GM12878 (cell line): ENCODE data around the gene GPN2. TPM values are rescaled to one million over a fixed set of nuclear protein-coding genes. Genes with fewer than 3 reads are reported as not detected.

Experiments used
- ATAC-seq: fragments of 200-7000 bp; cut with Tn5 transposase; 3 replicates; pipeline ENCODE4 v1.9.1; 2020; ENCODE audit warnings: mild to moderate bottlenecking, moderate library complexity
- BruUV-seq: library from RNA; stranded (reverse); fragments of 400-500 nt; replicated peaks from 2 replicates; lab custom pipeline; 2021; lab: Mats Ljungman, UMichigan
- CTCF ChIA-PET: fragments of 300-600 bp; sonication (Branson Sonifier 250); formaldehyde crosslinking; extraction: SDS; loops from one replicate; lab custom pipeline; 2021; ENCODE audit warnings: inconsistent platforms; lab: Yijun Ruan, JAX
- POLR2A ChIA-PET: fragments of 350-600 bp; formaldehyde crosslinking; extraction: SDS; loops from one replicate; lab custom pipeline; 2021; ENCODE audit warnings: inconsistent platforms; lab: Charles Lee
- RAD21 ChIA-PET: fragments of 300-600 bp; sonication (Branson Sonifier 250); formaldehyde crosslinking; loops from one replicate; lab custom pipeline; 2023; ENCODE audit warnings: antibody characterized with exemption; ENCODE audit not compliant: unreplicated experiment; lab: Charles Lee
- SMC1A ChIA-PET: fragments of 300-600 bp; sonication (Branson Sonifier 250); formaldehyde crosslinking; loops from one replicate; lab custom pipeline; 2023; ENCODE audit not compliant: unreplicated experiment, uncharacterized antibody; lab: Charles Lee
- DNase-seq: peaks from one replicate; pipeline ENCODE4 v3.0.0-alpha.2; 2011; ENCODE audit warnings: low read depth, low spot score
- FAIRE-seq: peaks from 3 replicates; lab custom pipeline; 2011; peaks lifted over from hg19 to GRCh38; lab: Jason Lieb, UNC
- H2AFZ ChIP-seq: 2 replicates; pipeline ENCODE4 v1.6.0; 2011; ENCODE audit warnings: low read depth, low read length, control low read depth; ENCODE audit not compliant: control insufficient read depth
- H3K27ac ChIP-seq: 2 replicates; pipeline ENCODE4 v1.5.1; 2011; ENCODE audit warnings: control low read depth; ENCODE audit not compliant: control insufficient read depth, insufficient read depth
- H3K27me3 ChIP-seq, 2 experiments: replicated peaks in 1 of 2; 2 replicates each; pipeline versions ENCODE4 v1.6.0 to v1.6.1; 2011; ENCODE audit warnings: low read length in 1 of 2; ENCODE audit not compliant: control insufficient read depth in 2 of 2, insufficient read depth in 2 of 2
- H3K36me3 ChIP-seq, 2 experiments: 2 replicates each; pipeline ENCODE4 v1.5.1; 2011; ENCODE audit warnings: low read length in 1 of 2; ENCODE audit not compliant: control insufficient read depth in 2 of 2, insufficient read depth in 2 of 2
- H3K4me1 ChIP-seq: 2 replicates; pipeline ENCODE4 v1.6.1; 2011; ENCODE audit warnings: mild to moderate bottlenecking, low read length, moderate library complexity, mixed read lengths; ENCODE audit not compliant: control insufficient read depth, insufficient read depth
- H3K4me2 ChIP-seq: 2 replicates; pipeline ENCODE4 v1.6.0; 2011; ENCODE audit warnings: control low read depth; ENCODE audit not compliant: control insufficient read depth, insufficient read depth
- H3K4me3 ChIP-seq: fragments of 200-600 bp; sonication (generic); 2 replicates; pipeline ENCODE4 v1.5.1; 2016
- H3K79me2 ChIP-seq: 2 replicates; pipeline ENCODE4 v1.6.0; 2011; ENCODE audit warnings: low read length; ENCODE audit not compliant: control insufficient read depth, insufficient read depth
- H3K9ac ChIP-seq: 2 replicates; pipeline ENCODE4 v1.8.0; 2011; ENCODE audit warnings: low read length, control low read depth, mixed read lengths; ENCODE audit not compliant: control insufficient read depth, insufficient read depth
- H3K9me3 ChIP-seq: replicated peaks from 3 replicates; pipeline ENCODE4 v1.5.1; 2011; ENCODE audit warnings: mild to moderate bottlenecking, low read length; ENCODE audit not compliant: control insufficient read depth, insufficient read depth
- H4K20me1 ChIP-seq: 2 replicates; pipeline ENCODE4 v1.6.0; 2011; ENCODE audit not compliant: control insufficient read depth, insufficient read depth
- BACH1 ChIP-seq: fragments of 450-650 bp; IDR thresholded peaks from 2 replicates; pipeline ENCODE4 v1.6.1; 2017; ENCODE audit warnings: mild to moderate bottlenecking, borderline replicate concordance
- BMI1 ChIP-seq: fragments of 450-650 bp; IDR thresholded peaks from 2 replicates; pipeline ENCODE4 v1.6.1; 2016; ENCODE audit warnings: mild to moderate bottlenecking, moderate library complexity, borderline replicate concordance
- CREM ChIP-seq: IDR thresholded peaks from 2 replicates; pipeline ENCODE4 v1.6.1; 2014; ENCODE audit warnings: antibody characterized with exemption, low read depth
- LARP7 ChIP-seq: fragments of 450-650 bp; IDR thresholded peaks from 2 replicates; pipeline ENCODE4 v1.6.1; 2017; ENCODE audit warnings: mild to moderate bottlenecking
- MEF2B ChIP-seq: fragments of 450-650 bp; IDR thresholded peaks from 2 replicates; pipeline ENCODE4 v1.6.1; 2018; ENCODE audit warnings: mild to moderate bottlenecking, moderate library complexity; ENCODE audit not compliant: partially characterized antibody, poor library complexity, severe bottlenecking
- SIN3A ChIP-seq: IDR thresholded peaks from 2 replicates; pipeline ENCODE4 v1.6.1; 2012; ENCODE audit warnings: low read depth, low read length, improper control_type of control experiment
- SIX5 ChIP-seq: IDR thresholded peaks from 2 replicates; pipeline ENCODE4 v1.6.1; 2011; ENCODE audit warnings: mild to moderate bottlenecking, low read depth, low read length, moderate library complexity; ENCODE audit not compliant: severe bottlenecking
- SP1 ChIP-seq: IDR thresholded peaks from one replicate; pipeline ENCODE4 v1.6.1; 2011; ENCODE audit warnings: low read depth, low read length
- WRNIP1 ChIP-seq: IDR thresholded peaks from 2 replicates; pipeline ENCODE4 v1.6.1; 2011; ENCODE audit warnings: low read depth, low read length, improper control_type of control experiment, borderline replicate concordance
- WGBS: methylation state at CpG from one replicate; pipeline ENCODE4 v1.1.6; 2016; ENCODE audit warnings: low lambda C conversion rate; ENCODE audit not compliant: insufficient replicate concordance, insufficient coverage; ENCODE audit errors: missing lambda C conversion rate; 5-methylcytosine and 5-hydroxymethylcytosine counted together
- in situ Hi-C: fragments of 300-500 bp; cut with MboI; formaldehyde crosslinking; loops from 9 replicates; pipeline ENCODE4 v1.14.3; 2018; ENCODE audit warnings: mixed read lengths
- intact Hi-C: fragments of 100-400 bp; cut with micrococcal nuclease; formaldehyde crosslinking; loops from one replicate; pipeline ENCODE4 v1.14.2; 2022; ENCODE audit not compliant: unreplicated experiment
- polyA plus RNA-seq, 11 experiments: library from polyadenylated mRNA; depleted of rRNA in 4 of 11; unstranded in 6 of 11; stranded (reverse) in 5 of 11; fragments of >200 nt; fragmentation: Nextera tagmentation in 4 of 11; fragmentation: Illumina TruSeq in 1 of 11; extraction: Ambion mirVana in 4 of 11; extraction: Trizol in 1 of 11; gene quantifications; 1 replicate in 1 of 11; 2 replicates in 10 of 11; pipeline versions ENCODE4 v1.2.1 to v1.2.3, GENCODE V29; 2011 to 2016; ENCODE audit warnings: inconsistent platforms in 2 of 11, missing spikeins in 2 of 11, low read depth in 1 of 11
- total RNA-seq, 4 experiments: library from RNA; depleted of rRNA in 3 of 4; stranded (reverse); fragments of >200 nt in 3 of 4; fragmentation: Illumina TruSeq in 1 of 4; extraction: Trizol in 1 of 4; gene quantifications; 2 replicates each; pipeline versions ENCODE4 v1.2.1 to v1.2.3, GENCODE V29; 2013 to 2021
- TF ChIP-seq, protein P1 (sequence below): fragments of 150-350 bp; IDR thresholded peaks from 2 replicates; pipeline ENCODE4 v1.6.1; 2014; ENCODE audit warnings: mild to moderate bottlenecking, low read depth, low read length
- TF ChIP-seq, protein P2 (sequence below): fragments of 450-650 bp; IDR thresholded peaks from 2 replicates; pipeline ENCODE4 v1.6.1; 2016; ENCODE audit warnings: mild to moderate bottlenecking
- TF ChIP-seq, protein P3 (sequence below): fragments of 450-650 bp; IDR thresholded peaks from 2 replicates; pipeline ENCODE4 v1.6.1; 2017; ENCODE audit warnings: low read depth, mild to moderate bottlenecking, moderate library complexity

GPN2 gene
- total and polyA plus RNA-seq, 10 of the 15 experiments (the other 5 are each of a cell fraction or from before 2014, with no cell fraction given): 8.3 to 61.4 (median 23.3) TPM

DNA sequence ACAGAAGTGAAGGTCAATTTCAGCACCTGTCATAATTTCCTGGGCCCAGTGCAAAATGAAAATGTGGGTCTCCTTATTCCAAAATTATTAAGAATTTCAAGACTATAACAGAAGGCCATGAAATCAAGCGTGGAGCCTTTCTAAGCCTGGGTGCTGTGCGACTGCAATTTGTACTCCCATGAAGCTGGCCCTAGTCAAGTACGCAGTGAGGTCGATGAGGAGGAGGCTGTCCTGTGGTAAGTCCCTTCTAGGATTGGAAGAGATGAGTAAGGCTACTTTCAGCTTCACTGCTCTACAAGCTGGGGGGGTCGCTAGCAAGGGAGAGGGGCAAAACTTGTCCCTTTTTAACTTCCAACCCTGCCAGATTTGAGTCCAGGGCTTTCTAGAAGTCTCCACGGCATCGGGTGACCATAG is 31.1 kb upstream of the GPN2 start:
- RAD21 ChIA-PET: interaction anchor here (1.4 kb wide), 1 partner anchor 20 kb away, joined by 3 read pairs; the partner anchor contains the start of gene GPATCH3
- H3K4me3 ChIP-seq: peak overlapping the region; percentile 67
- FAIRE-seq: no peak

More for the DNA sequence above, 31.1 kb upstream of the GPN2 start:
- ChIA-PET POLR2A (interaction anchor here (0.7 to 2.6 kb wide), 2 partner anchors 18 to 21 kb away, joined by 3 to 12 read pairs; partner anchors contain the start of gene GPATCH3), SMC1A (interaction anchor here (0.6 to 2.0 kb wide), 4 partner anchors 10 to 326 kb away, joined by 3 to 11 read pairs (median 4); partner anchors contain the start of gene GPATCH3), CTCF (interaction anchor here (1.0 kb wide), 1 partner anchor 191 kb away, joined by 3 read pairs; no protein-coding TSS in a partner anchor)
- Histone ChIP-seq H4K20me1 (no peaks in the 10 kb centered on the region; the same call in 1 of the 2 replicates), H2AFZ (peak overlapping the region; percentile 97), H3K4me1 (peaks cover 5% of the 10 kb centered on the region; the same call in 1 of the 2 replicates), H3K4me2 (peak overlapping the region; percentile 99), H3K27me3 (no peaks in the 10 kb centered on the region), H3K9me3 (no peaks in the 10 kb centered on the region), H3K79me2 (peaks cover 28% of the 10 kb centered on the region), H3K27ac (peak overlapping the region; percentile 36; the same call in 1 of the 2 replicates), H3K36me3 (peaks cover 5 to 11% of the 10 kb centered on the region in 2 experiments), H3K9ac (peak overlapping the region; percentile 84)
- ATAC-seq (peak; percentile 29), DNase-seq (no peak)
- in situ Hi-C loops: no loop called here
- WGBS: 13% methylated on average over 7 of the region's 7 CpGs
- BruUV-seq: no TSS peak
- TF ChIP-seq SIN3A (peak; percentile 54; the same call in 1 of the 2 replicates), SP1 (no peak), LARP7 (no peak), CREM (no peak), SIX5 (no peak), BACH1 (no peak), BMI1 (peak; percentile 91), WRNIP1 (no peak), MEF2B (peak; percentile 28)
- TF ChIP-seq, protein P1, sequence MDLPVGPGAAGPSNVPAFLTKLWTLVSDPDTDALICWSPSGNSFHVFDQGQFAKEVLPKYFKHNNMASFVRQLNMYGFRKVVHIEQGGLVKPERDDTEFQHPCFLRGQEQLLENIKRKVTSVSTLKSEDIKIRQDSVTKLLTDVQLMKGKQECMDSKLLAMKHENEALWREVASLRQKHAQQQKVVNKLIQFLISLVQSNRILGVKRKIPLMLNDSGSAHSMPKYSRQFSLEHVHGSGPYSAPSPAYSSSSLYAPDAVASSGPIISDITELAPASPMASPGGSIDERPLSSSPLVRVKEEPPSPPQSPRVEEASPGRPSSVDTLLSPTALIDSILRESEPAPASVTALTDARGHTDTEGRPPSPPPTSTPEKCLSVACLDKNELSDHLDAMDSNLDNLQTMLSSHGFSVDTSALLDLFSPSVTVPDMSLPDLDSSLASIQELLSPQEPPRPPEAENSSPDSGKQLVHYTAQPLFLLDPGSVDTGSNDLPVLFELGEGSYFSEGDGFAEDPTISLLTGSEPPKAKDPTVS: peak; percentile 99
- TF ChIP-seq, protein P2, sequence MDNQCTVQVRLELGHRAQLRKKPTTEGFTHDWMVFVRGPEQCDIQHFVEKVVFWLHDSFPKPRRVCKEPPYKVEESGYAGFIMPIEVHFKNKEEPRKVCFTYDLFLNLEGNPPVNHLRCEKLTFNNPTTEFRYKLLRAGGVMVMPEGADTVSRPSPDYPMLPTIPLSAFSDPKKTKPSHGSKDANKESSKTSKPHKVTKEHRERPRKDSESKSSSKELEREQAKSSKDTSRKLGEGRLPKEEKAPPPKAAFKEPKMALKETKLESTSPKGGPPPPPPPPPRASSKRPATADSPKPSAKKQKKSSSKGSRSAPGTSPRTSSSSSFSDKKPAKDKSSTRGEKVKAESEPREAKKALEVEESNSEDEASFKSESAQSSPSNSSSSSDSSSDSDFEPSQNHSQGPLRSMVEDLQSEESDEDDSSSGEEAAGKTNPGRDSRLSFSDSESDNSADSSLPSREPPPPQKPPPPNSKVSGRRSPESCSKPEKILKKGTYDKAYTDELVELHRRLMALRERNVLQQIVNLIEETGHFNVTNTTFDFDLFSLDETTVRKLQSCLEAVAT: peak; percentile 49; the same call in 1 of the 2 replicates
- TF ChIP-seq, protein P3, sequence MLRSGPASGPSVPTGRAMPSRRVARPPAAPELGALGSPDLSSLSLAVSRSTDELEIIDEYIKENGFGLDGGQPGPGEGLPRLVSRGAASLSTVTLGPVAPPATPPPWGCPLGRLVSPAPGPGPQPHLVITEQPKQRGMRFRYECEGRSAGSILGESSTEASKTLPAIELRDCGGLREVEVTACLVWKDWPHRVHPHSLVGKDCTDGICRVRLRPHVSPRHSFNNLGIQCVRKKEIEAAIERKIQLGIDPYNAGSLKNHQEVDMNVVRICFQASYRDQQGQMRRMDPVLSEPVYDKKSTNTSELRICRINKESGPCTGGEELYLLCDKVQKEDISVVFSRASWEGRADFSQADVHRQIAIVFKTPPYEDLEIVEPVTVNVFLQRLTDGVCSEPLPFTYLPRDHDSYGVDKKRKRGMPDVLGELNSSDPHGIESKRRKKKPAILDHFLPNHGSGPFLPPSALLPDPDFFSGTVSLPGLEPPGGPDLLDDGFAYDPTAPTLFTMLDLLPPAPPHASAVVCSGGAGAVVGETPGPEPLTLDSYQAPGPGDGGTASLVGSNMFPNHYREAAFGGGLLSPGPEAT: peak; percentile 21; the same call in 1 of the 2 replicates
- intact Hi-C loops: no loop called here
